CD4-positive, alpha-beta T cell (primary cell): ENCODE results near the gene FOXR1. TPM values are rescaled to one million over a fixed set of nuclear protein-coding genes. Genes with fewer than 3 reads are reported as not detected.

Experiments used
- ATAC-seq: fragments of 200-7000 bp; cut with Tn5 transposase; one replicate; pipeline ENCODE4 v1.10.0; 2022; ENCODE audit warnings: mild to moderate bottlenecking; ENCODE audit not compliant: poor library complexity
- CTCF ChIA-PET: fragments of 350-600 bp; sonication (Branson Sonifier 250); formaldehyde crosslinking; loops from one replicate; lab custom pipeline; 2021; ENCODE audit warnings: antibody characterized with exemption, inconsistent platforms; lab: Charles Lee
- POLR2A ChIA-PET: fragments of 350-600 bp; sonication (Branson Sonifier 250); formaldehyde crosslinking; loops from one replicate; lab custom pipeline; 2021; ENCODE audit warnings: antibody characterized with exemption, inconsistent platforms; lab: Charles Lee
- DNase-seq, 14 experiments: peaks; one replicate each; pipeline ENCODE4 v3.0.0-alpha.2; 2013 to 2020; ENCODE audit warnings: mixed read lengths in 2 of 14
- H3K27ac ChIP-seq, 2 donors: one replicate each; pipeline versions ENCODE4 v1.5.1 to v1.7.0; 2013; ENCODE audit warnings: low read length in 2 of 2, low read depth in 1 of 2, mild to moderate bottlenecking in 1 of 2
- H3K27me3 ChIP-seq, 2 experiments: 1 replicate in 1 of 2; 2 replicates in 1 of 2; pipeline versions ENCODE4 v1.6.1 to v1.7.0; 2013; ENCODE audit warnings: low read length in 2 of 2, control low read depth in 1 of 2, mild to moderate bottlenecking in 1 of 2, moderate library complexity in 1 of 2; ENCODE audit not compliant: insufficient read depth in 2 of 2, control insufficient read depth in 1 of 2
- H3K36me3 ChIP-seq: one replicate; pipeline ENCODE4 v1.6.1; 2013; ENCODE audit warnings: low read length, control low read depth; ENCODE audit not compliant: insufficient read depth
- H3K4me1 ChIP-seq: one replicate; pipeline ENCODE4 v1.6.1; 2013; ENCODE audit warnings: low read length, control low read depth; ENCODE audit not compliant: insufficient read depth
- H3K4me3 ChIP-seq: one replicate; pipeline ENCODE4 v1.5.1; 2013; ENCODE audit warnings: mild to moderate bottlenecking, low read length, moderate library complexity
- H3K9me3 ChIP-seq, 2 experiments: 1 replicate in 1 of 2; 2 replicates in 1 of 2; pipeline versions ENCODE4 v1.6.1 to v1.7.0; 2013; ENCODE audit warnings: low read length in 2 of 2, mild to moderate bottlenecking in 2 of 2, control low read depth in 1 of 2, moderate library complexity in 1 of 2; ENCODE audit not compliant: control insufficient read depth in 1 of 2, insufficient read depth in 1 of 2
- H3K27ac Mint-ChIP-seq: one replicate; pipeline ENCODE4 v1.8.0; 2020; ENCODE audit warnings: mixed read lengths
- H3K27me3 Mint-ChIP-seq: one replicate; pipeline ENCODE4 v1.8.0; 2021; ENCODE audit warnings: mixed read lengths
- H3K36me3 Mint-ChIP-seq: one replicate; pipeline ENCODE4 v1.8.0; 2021; ENCODE audit warnings: low read depth, mixed read lengths
- H3K4me1 Mint-ChIP-seq: one replicate; pipeline ENCODE4 v1.8.0; 2021; ENCODE audit warnings: low read depth, mixed read lengths
- H3K4me3 Mint-ChIP-seq: one replicate; pipeline ENCODE4 v1.8.0; 2020; ENCODE audit warnings: mild to moderate bottlenecking, mixed read lengths
- H3K9me3 Mint-ChIP-seq: one replicate; pipeline ENCODE4 v1.8.0; 2020; ENCODE audit warnings: mixed read lengths
- CTCF ChIP-seq: fragments of 200-600 bp; IDR thresholded peaks from one replicate; pipeline ENCODE4 v1.8.0; 2022; ENCODE audit warnings: antibody characterized with exemption, mild to moderate bottlenecking
- intact Hi-C, 2 experiments: fragments of 100-400 bp; cut with DNase I in 1 of 2; cut with micrococcal nuclease in 1 of 2; formaldehyde crosslinking; loops; one replicate each; pipeline versions ENCODE4 v1.15.1 to v1.9.0; 2023 to 2025; cut with DNase I, micrococcal nuclease
- total RNA-seq, 174 experiments: library from RNA in 2 of 174; stranded (reverse) in 2 of 174; gene quantifications; one replicate each; pipeline ENCODE4 v1.2.3 and lab custom pipeline; 2021 to 2026

FOXR1 gene
- total RNA-seq, 2 experiments from 2014 or later: not detected

- Mint-ChIP-seq H3K36me3 (peaks cover 19% of the 10 kb centered on the region), H3K27ac (peak overlapping the region; percentile 92), H3K9me3 (no peaks in the 10 kb centered on the region), H3K4me3 (peak overlapping the region; percentile 75), H3K4me1 (peaks cover 31% of the 10 kb centered on the region), H3K27me3 (no peaks in the 10 kb centered on the region)
- no peaks in the 10 kb centered on the region for H3K9me3 ChIP-seq
- peak overlapping the region; percentile 45 to 74 for H3K27ac ChIP-seq
- peaks cover 28% of the 10 kb centered on the region for H3K36me3 ChIP-seq
- ATAC-seq (no peak), DNase-seq (peak in 2 of 14 experiments; percentile 16 to 26)
- H3K4me3 ChIP-seq: peak overlapping the region; percentile 91
- H3K27me3 ChIP-seq: no peaks in the 10 kb centered on the region
- POLR2A ChIA-PET: interaction anchor here (0.6 to 5.8 kb wide), 7 partner anchors 10 to 73 kb away, joined by 3 to 94 read pairs (median 9); partner anchors contain the start of genes CENATAC, DPAGT1, RPS25 and TRAPPC4
- intact Hi-C loops: loop anchor here (1.0 to 5.0 kb wide), 5 partner anchors 11 to 65 kb away; partner anchors contain the start of genes RPS25 (in 2 of the 2), TRAPPC4 (in 2 of the 2), CENATAC (in 1 of the 2) and HYOU1 (in 1 of the 2)
- peaks cover 32% of the 10 kb centered on the region for H3K4me1 ChIP-seq
- no peak for TF ChIP-seq CTCF
- CTCF ChIA-PET: interaction anchor here (1.2 to 2.0 kb wide), 4 partner anchors 11 to 99 kb away, joined by 3 to 13 read pairs (median 6); partner anchors contain the start of genes CENATAC, HYOU1, RPS25 and TRAPPC4
Observed at GRCh38 chr11:119029340-119030028, 57.9 kb downstream of the FOXR1 start.

- Mint-ChIP-seq H3K4me1 (peaks cover 27% of the 10 kb centered on the region), H3K9me3 (no peaks in the 10 kb centered on the region), H3K4me3 (peak overlapping the region; percentile 75), H3K36me3 (peaks cover 14% of the 10 kb centered on the region), H3K27ac (peak overlapping the region; percentile 92), H3K27me3 (no peaks in the 10 kb centered on the region)
- POLR2A ChIA-PET: interaction anchor here (0.6 to 5.8 kb wide), 11 partner anchors 10 to 77 kb away, joined by 3 to 94 read pairs (median 7); partner anchors contain the start of genes C2CD2L, CENATAC, DPAGT1 and HMBS
- no peak for TF ChIP-seq CTCF
- CTCF ChIA-PET: interaction anchor here (0.6 to 2.0 kb wide), 8 partner anchors 11 to 100 kb away, joined by 3 to 13 read pairs (median 3); partner anchors contain the start of genes CENATAC, HYOU1, RPS25 and TRAPPC4
- Histone ChIP-seq H3K4me3 (peak overlapping the region; percentile 91), H3K36me3 (peaks cover 23% of the 10 kb centered on the region), H3K27me3 (no peaks in the 10 kb centered on the region), H3K9me3 (no peaks in the 10 kb centered on the region), H3K27ac (peak overlapping the region; percentile 73 to 74), H3K4me1 (peaks cover 29% of the 10 kb centered on the region)
- no peak for DNase-seq
- intact Hi-C loops: loop anchor here (1.0 to 5.0 kb wide), 5 partner anchors 12 to 65 kb away; partner anchors contain the start of genes RPS25 (in 2 of the 2), TRAPPC4 (in 2 of the 2), CENATAC (in 1 of the 2) and HYOU1 (in 1 of the 2)
- no peak for ATAC-seq
Observed at GRCh38 chr11:119030029-119030328, 58.4 kb downstream of the FOXR1 start.

- Mint-ChIP-seq H3K36me3 (peaks cover 9% of the 10 kb centered on the region), H3K27me3 (no peaks in the 10 kb centered on the region), H3K9me3 (no peaks in the 10 kb centered on the region), H3K4me1 (peaks cover 22% of the 10 kb centered on the region), H3K4me3 (peak within 1 kb of the TSS; percentile 96), H3K27ac (peak within 1 kb of the TSS; percentile 92)
- peak; percentile 95 for ATAC-seq
- Histone ChIP-seq H3K36me3 (peaks cover 18% of the 10 kb centered on the region), H3K4me1 (peaks cover 29% of the 10 kb centered on the region), H3K27ac (peak within 1 kb of the TSS; percentile 73 to 74), H3K4me3 (peak within 1 kb of the TSS; percentile 91), H3K27me3 (no peaks in the 10 kb centered on the region), H3K9me3 (no peaks in the 10 kb centered on the region)
- intact Hi-C loops: loop anchor here (1.0 to 5.0 kb wide), 5 partner anchors 12 to 64 kb away; partner anchors contain the start of genes RPS25 (in 2 of the 2), TRAPPC4 (in 2 of the 2), CENATAC (in 1 of the 2) and HYOU1 (in 1 of the 2)
- POLR2A ChIA-PET: interaction anchor here (0.6 to 5.8 kb wide), 12 partner anchors 11 to 76 kb away, joined by 3 to 94 read pairs (median 6); partner anchors contain the start of genes C2CD2L, CENATAC, DPAGT1 and HMBS
- CTCF ChIA-PET: interaction anchor here (0.6 to 2.0 kb wide), 9 partner anchors 12 to 100 kb away, joined by 3 to 13 read pairs (median 3); partner anchors contain the start of genes CENATAC, HMBS, HYOU1 and RPS25
- TF ChIP-seq CTCF: no peak
- DNase-seq: peak; percentile 96 to 100 (median 99)
Observed at GRCh38 chr11:119030329-119031047, 58.9 kb downstream of the FOXR1 start, which contains the start of gene SLC37A4. TSS of gene SLC37A4 (minus strand) at chr11:119030877.
